KMS-11 (cell line): ENCODE results near the gene INSC.

Experiments used
- H2AFZ ChIP-seq: fragments of 200-600 bp; sonication (generic); 2 replicates; pipeline ENCODE4 v1.6.1; 2016; ENCODE audit warnings: antibody characterized with exemption, mixed run types, low read depth
- H3K27ac ChIP-seq: fragments of 200-600 bp; sonication (generic); 2 replicates; pipeline ENCODE4 v1.6.1; 2016; ENCODE audit warnings: mild to moderate bottlenecking, mixed run types
- H3K27me3 ChIP-seq: fragments of 200-600 bp; sonication (generic); 2 replicates; pipeline ENCODE4 v1.6.1; 2017; ENCODE audit warnings: mild to moderate bottlenecking, low read depth, mixed run types, moderate library complexity; ENCODE audit not compliant: insufficient read depth
- H3K36me3 ChIP-seq: fragments of 200-600 bp; sonication (generic); 2 replicates; pipeline ENCODE4 v1.6.1; 2017; ENCODE audit warnings: mild to moderate bottlenecking, mixed run types; ENCODE audit not compliant: insufficient read depth
- H3K4me1 ChIP-seq: fragments of 200-600 bp; sonication (generic); 2 replicates; pipeline ENCODE4 v1.6.1; 2016; ENCODE audit warnings: mild to moderate bottlenecking, low read depth, mixed run types; ENCODE audit not compliant: poor library complexity, severe bottlenecking
- H3K4me2 ChIP-seq: fragments of 200-600 bp; sonication (generic); 2 replicates; pipeline ENCODE4 v1.7.0; 2016; ENCODE audit warnings: mild to moderate bottlenecking, mixed run types
- H3K4me3 ChIP-seq: fragments of 200-600 bp; sonication (generic); IDR thresholded peaks from 2 replicates; pipeline ENCODE4 v1.6.1; 2017; ENCODE audit warnings: low read depth, low read length, mixed read lengths; ENCODE audit not compliant: insufficient read depth
- H3K79me2 ChIP-seq: fragments of 200-600 bp; sonication (generic); 2 replicates; pipeline ENCODE4 v1.6.1; 2016; ENCODE audit warnings: low read depth, mixed run types; ENCODE audit not compliant: insufficient read depth
- H3K9ac ChIP-seq: fragments of 200-600 bp; sonication (generic); 2 replicates; pipeline ENCODE4 v1.6.1; 2016; ENCODE audit warnings: mild to moderate bottlenecking, mixed run types
- H4K20me1 ChIP-seq: fragments of 200-600 bp; sonication (generic); 2 replicates; pipeline ENCODE4 v1.6.1; 2016; ENCODE audit warnings: mild to moderate bottlenecking, mixed run types; ENCODE audit not compliant: insufficient read depth
- TF ChIP-seq, protein P1 (sequence below): fragments of 200-600 bp; sonication (generic); conservative IDR thresholded peaks from 2 replicates; pipeline ENCODE4 v1.6.1; 2017; ENCODE audit warnings: low read depth, mild to moderate bottlenecking, antibody characterized with exemption, low read length, moderate library complexity, mixed read lengths

Gene INSC

DNA sequence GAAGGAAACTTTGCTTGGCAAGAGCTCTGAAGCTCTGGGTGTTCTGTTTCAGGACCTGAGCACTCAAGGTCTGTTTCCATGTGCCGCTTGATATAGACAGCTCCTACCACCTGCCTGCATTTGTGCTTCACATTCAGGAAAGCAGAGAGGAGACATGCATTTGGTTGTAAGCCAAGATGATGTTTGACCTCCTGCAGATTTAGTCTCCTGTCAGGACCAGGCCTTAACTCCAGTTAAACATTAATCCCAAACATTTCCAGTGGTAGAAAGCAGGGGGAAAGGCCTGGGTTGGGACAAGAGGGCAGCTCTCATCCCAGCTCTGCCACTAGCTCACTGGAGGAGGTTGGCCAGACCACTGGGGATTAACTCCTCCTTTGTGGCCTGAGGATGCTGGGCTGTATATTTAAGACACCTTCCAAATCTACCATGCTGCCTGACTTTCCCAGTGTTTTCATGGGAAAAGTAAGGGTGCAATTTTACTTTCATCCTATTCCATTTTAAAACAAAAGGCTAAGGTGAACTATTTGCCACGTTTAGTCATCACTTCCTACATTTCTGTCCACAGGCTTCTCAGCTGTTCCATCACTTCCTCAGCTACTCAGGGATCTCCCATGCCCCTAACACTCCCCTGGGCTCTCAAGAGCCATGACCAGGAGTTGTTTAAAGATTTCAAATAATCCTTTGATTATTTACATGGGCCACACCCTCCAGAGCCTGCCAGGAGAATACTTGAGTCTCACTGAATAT lies 80.9 kb downstream of the INSC start:
- no peak overlapping the region for H2AFZ ChIP-seq
- no peak overlapping the region for H3K4me3 ChIP-seq
- no peaks in the 10 kb centered on the region for H3K79me2 ChIP-seq
- no peaks in the 10 kb centered on the region for H4K20me1 ChIP-seq
- no peaks in the 10 kb centered on the region for H3K27me3 ChIP-seq
- no peak overlapping the region for H3K9ac ChIP-seq
- H3K27ac ChIP-seq = no peak overlapping the region
- TF ChIP-seq, protein P1, sequence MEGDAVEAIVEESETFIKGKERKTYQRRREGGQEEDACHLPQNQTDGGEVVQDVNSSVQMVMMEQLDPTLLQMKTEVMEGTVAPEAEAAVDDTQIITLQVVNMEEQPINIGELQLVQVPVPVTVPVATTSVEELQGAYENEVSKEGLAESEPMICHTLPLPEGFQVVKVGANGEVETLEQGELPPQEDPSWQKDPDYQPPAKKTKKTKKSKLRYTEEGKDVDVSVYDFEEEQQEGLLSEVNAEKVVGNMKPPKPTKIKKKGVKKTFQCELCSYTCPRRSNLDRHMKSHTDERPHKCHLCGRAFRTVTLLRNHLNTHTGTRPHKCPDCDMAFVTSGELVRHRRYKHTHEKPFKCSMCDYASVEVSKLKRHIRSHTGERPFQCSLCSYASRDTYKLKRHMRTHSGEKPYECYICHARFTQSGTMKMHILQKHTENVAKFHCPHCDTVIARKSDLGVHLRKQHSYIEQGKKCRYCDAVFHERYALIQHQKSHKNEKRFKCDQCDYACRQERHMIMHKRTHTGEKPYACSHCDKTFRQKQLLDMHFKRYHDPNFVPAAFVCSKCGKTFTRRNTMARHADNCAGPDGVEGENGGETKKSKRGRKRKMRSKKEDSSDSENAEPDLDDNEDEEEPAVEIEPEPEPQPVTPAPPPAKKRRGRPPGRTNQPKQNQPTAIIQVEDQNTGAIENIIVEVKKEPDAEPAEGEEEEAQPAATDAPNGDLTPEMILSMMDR = no peak
- H3K36me3 ChIP-seq = no peaks in the 10 kb centered on the region
- H3K4me1 ChIP-seq = no peaks in the 10 kb centered on the region
- H3K4me2 ChIP-seq = no peak overlapping the region

DNA sequence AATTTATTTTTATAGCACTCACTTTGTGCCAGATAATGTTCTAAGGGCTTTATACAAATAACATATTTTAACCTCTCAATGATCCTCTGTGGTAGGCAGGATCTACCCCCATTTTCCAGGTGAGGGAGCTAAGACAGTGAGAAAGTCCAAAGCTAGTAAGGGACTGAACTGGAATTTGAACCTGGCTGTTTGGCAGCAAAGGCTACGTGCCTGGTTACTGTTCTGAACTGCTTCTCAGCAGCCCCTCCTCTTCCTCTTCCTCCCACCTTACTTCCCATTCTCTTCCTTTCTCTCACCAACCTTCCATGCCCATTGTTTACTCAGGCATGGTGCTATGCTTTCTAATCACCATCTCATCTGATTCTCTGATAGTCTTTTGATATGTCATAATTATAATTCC lies 82.0 kb downstream of the INSC start:
- H3K9ac ChIP-seq = no peak overlapping the region
- H3K79me2 ChIP-seq = no peaks in the 10 kb centered on the region
- H3K4me3 ChIP-seq = no peak overlapping the region
- no peak overlapping the region for H3K27ac ChIP-seq
- H3K4me2 ChIP-seq = no peak overlapping the region
- no peaks in the 10 kb centered on the region for H3K36me3 ChIP-seq
- no peaks in the 10 kb centered on the region for H4K20me1 ChIP-seq
- H2AFZ ChIP-seq = no peak overlapping the region
- no peaks in the 10 kb centered on the region for H3K4me1 ChIP-seq
- H3K27me3 ChIP-seq = no peaks in the 10 kb centered on the region
- TF ChIP-seq, protein P1 = no peak

DNA sequence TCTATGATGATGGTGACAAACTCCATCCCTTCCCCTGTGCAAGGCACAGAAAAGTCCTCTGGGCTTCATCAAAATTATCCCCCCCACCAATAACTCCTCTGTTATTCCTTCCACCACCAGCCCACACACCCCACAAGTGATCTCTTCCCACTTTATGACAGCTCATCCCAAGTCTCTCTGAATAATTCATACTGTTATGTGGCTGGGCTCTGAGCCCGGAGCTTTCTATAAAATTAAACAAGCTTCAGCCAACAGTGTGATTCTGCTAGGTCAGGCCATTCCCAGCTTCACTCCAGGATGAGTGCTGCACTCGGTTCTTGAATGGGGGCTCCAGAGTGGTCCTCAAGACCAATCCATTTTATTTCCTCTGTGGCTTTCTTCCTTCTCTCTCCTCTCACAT lies 83.0 kb downstream of the INSC start:
- Histone ChIP-seq H2AFZ (no peak overlapping the region), H4K20me1 (no peaks in the 10 kb centered on the region), H3K4me2 (no peak overlapping the region), H3K4me3 (no peak overlapping the region), H3K79me2 (no peaks in the 10 kb centered on the region), H3K9ac (no peak overlapping the region), H3K27me3 (no peaks in the 10 kb centered on the region), H3K4me1 (no peaks in the 10 kb centered on the region), H3K36me3 (no peaks in the 10 kb centered on the region), H3K27ac (no peak overlapping the region)
- TF ChIP-seq, protein P1 = no peak

DNA sequence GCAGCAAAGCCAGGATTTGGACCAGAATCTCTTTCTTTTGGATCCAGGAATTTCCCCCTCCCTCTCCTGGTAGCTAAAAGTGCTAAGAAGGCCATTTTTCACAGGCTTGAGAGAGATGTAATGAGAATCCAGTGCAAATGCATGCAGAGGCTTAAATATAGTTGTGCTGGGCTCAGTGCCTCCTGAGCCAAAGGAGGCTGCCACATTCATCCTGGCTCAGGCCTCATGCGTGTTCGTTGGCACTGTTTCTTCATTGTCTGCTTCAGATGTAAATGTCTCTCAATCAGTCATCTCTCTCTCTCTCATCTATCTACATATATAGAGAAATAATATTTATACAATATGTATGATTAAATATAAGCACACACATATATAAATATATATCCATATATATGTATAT lies 83.6 kb downstream of the INSC start:
- TF ChIP-seq, protein P1 = no peak
- no peak overlapping the region for H3K4me3 ChIP-seq
- H2AFZ ChIP-seq = no peak overlapping the region
- no peaks in the 10 kb centered on the region for H3K4me1 ChIP-seq
- H3K27me3 ChIP-seq = no peaks in the 10 kb centered on the region
- H3K27ac ChIP-seq = no peak overlapping the region
- no peak overlapping the region for H3K4me2 ChIP-seq
- no peaks in the 10 kb centered on the region for H4K20me1 ChIP-seq
- H3K36me3 ChIP-seq = no peaks in the 10 kb centered on the region
- no peaks in the 10 kb centered on the region for H3K79me2 ChIP-seq
- H3K9ac ChIP-seq = no peak overlapping the region
